GM12874 (cell line): Measurements from ENCODE around the gene KLHL26.

Source experiments
- CTCF ChIP-seq: IDR thresholded peaks from 2 replicates; pipeline ENCODE4 v1.5.1; 2011; ENCODE audit warnings: low read depth, mild to moderate bottlenecking, control low read depth, low read length, moderate library complexity; ENCODE audit not compliant: insufficient read depth

The KLHL26 gene

GRCh38 chr19:18718015-18718526 lies 81.2 kb downstream of the KLHL26 start:
- TF ChIP-seq CTCF, result no peak

- TF ChIP-seq CTCF, result no peak
Observed at GRCh38 chr19:18718846-18719458, 82.1 kb downstream of the KLHL26 start.

GRCh38 chr19:18719541-18719940 lies 82.7 kb downstream of the KLHL26 start:
- TF ChIP-seq CTCF, result no peak
